Activated CD4-positive, alpha-beta T cell treated with anti-CD3 and anti-CD28 coated beads, Interleukin-2, amount 50 U/mL, for 24 hours (primary cell): Measurements from ENCODE around the gene CSNK1G2.

Source experiments
- DNase-seq, 2 donors: peaks; one replicate each; pipeline ENCODE4 v3.0.0-alpha.2; 2020; ENCODE audit warnings: low read depth in 1 of 2, low spot score in 1 of 2

The CSNK1G2 gene

GRCh38 chr19:2015608-2015950 lies 74.6 kb downstream of the CSNK1G2 start, which contains the start of gene BTBD2:
BTBD2 (minus strand) TSS chr19:2015714; CDS start chr19:2015703, 11 bp downstream.
- peak in 1 of 2 donors; percentile 45 for DNase-seq

- peak in 1 of 2 donors; percentile 39 for DNase-seq
Observed at GRCh38 chr19:2016041-2016807, 75.3 kb downstream of the CSNK1G2 start.

- DNase-seq, result no peak
Observed at GRCh38 chr19:2018752-2019151, 77.8 kb downstream of the CSNK1G2 start.

GRCh38 chr19:2021453-2022140 lies 80.6 kb downstream of the CSNK1G2 start:
- DNase-seq, result no peak

GRCh38 chr19:2022289-2022688 lies 81.3 kb downstream of the CSNK1G2 start:
- no peak for DNase-seq

GRCh38 chr19:2026770-2027169 lies 85.8 kb downstream of the CSNK1G2 start:
- no peak for DNase-seq

- DNase-seq, result no peak
Observed at GRCh38 chr19:2027361-2027760, 86.4 kb downstream of the CSNK1G2 start.
